Activated naive CD4-positive, alpha-beta T cell treated with anti-CD3 and anti-CD28 coated beads, Interleukin-2, amount 50 U/mL, for 16 hours (primary cell): ENCODE results near the gene EPHX1.

Experiments
- DNase-seq: peaks from one replicate; pipeline ENCODE4 v3.0.0-alpha.2; 2020

The EPHX1 gene

DNA sequence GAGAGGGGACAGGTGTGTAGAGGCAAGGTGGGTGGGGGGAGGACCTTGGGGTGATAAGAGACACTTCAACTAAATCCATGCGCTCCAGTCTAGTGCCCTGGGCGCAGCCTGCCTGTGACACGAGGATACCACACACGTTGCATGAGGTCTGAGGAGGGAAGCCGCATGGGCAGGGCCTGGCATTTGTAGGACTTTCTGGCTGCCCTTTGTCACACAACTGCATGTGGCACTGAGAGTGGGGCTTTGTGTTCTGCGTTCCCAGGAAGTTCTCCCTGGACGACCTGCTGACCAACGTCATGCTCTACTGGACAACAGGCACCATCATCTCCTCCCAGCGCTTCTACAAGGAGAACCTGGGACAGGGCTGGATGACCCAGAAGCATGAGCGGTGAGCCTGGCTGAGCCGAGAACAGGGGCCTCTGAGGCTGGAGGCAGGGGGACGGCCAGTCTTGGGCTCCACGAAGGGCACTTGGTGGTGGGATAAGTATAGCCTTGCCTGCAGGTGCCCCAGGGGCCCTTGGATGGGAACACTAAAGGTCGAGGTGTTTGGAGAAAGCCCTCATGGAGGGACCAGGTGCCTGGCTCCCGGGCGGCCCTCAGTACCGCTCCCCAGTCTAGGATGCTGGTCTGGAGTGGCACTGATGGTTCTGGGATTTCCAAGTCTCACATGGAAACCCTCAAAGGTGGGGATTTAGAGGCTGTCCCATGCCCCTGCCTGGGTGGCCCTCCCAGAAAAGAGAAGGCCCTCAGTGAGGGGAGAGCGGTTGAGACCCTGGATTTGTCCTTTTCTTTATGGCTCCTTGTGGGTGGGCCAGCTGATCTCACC, 34.5 kb downstream of the EPHX1 start:
- DNase-seq, result no peak

GRCh38 chr1:225845097-225845496, 35.2 kb downstream of the EPHX1 start:
- no peak for DNase-seq

GRCh38 chr1:225845571-225846259, 35.8 kb downstream of the EPHX1 start:
- DNase-seq, result peak; percentile 44

GRCh38 chr1:225846331-225847310, 36.7 kb downstream of the EPHX1 start:
- no peak for DNase-seq

GRCh38 chr1:225847610-225848009, 37.7 kb downstream of the EPHX1 start:
- DNase-seq, result no peak

- DNase-seq, result no peak
Observed at GRCh38 chr1:225848030-225848955, 38.4 kb downstream of the EPHX1 start.

- no peak for DNase-seq
Observed at GRCh38 chr1:225849925-225850324, 40.0 kb downstream of the EPHX1 start.

GRCh38 chr1:225850370-225850769, 40.4 kb downstream of the EPHX1 start:
- DNase-seq, result no peak

DNA sequence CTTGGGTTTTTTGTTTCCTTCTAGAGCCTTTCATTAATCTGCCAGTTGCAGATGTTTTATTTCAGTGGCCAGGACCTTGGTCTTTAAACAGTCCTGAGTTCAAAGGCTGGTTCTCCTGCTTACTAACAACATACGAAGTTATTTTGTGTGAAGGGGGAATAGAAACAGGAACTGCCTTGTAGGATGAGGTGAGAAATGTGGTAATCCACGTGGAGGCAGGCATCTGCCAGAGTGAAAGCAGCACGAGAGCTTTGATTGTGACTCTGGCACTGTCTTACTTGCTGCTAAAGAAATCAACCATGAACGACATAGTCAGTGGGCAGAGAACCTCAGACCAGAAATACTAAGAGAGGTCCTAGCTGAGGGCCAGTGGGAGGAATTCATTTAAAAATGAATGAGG, 41.9 kb downstream of the EPHX1 start:
- DNase-seq, result no peak

DNA sequence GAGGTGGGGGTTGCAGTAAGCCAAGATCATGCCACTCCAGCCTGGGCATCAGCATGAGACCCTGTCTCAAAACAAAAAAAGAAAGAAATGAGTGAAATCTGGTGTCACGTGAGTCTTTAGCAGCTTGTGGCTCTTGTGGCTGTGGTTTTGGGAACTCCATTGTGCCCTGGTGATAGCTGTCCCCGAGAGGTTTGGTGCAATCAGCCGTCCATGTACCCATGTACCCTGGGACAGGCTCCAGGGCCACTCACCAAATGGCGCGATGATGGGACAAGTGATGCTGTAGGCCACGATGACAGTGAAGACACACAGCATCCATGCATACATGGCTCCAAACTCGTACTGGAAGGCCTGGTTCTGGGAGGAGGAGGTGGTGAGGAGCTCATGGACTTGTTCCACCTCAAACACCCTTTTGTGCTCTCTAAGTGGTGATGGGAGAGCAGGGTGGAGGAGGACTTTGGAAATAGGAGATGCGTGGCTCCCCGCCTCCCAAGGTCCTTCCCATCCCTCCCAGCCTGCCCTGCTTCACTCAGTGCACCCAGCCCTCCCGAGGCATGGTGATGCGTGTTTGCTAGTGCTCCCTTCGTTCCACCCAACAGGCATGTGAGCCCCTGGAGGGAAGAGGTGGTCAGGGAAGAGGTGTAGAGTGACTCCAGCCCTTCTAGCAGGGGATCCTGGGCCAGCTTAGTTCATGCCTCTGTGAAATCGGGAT, 42.6 kb downstream of the EPHX1 start:
- DNase-seq, result no peak

DNA sequence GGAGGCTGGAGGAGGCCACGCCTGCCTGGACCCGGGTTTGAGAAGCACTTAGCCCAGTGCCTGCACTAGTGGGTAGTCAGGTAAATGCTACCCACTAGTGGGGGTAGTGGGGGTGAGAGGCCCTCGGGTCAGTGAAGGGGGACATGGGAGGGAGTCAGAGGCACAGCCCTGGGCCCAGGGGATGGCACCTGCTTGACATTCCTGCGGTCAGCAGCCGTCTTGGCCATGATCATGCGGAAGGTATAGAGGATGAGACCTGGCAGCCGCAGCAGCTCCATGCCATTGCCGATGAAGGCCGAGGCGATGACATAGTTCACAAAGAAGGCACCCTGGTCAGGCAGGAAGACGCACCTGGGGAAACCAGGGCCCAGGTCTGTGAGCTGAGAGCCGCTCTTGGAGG, 43.5 kb downstream of the EPHX1 start:
- DNase-seq, result no peak

- no peak for DNase-seq
Observed at GRCh38 chr1:225855503-225856300, 45.8 kb downstream of the EPHX1 start.

- no peak for DNase-seq
Observed at GRCh38 chr1:225857256-225857655, 47.3 kb downstream of the EPHX1 start.

DNA sequence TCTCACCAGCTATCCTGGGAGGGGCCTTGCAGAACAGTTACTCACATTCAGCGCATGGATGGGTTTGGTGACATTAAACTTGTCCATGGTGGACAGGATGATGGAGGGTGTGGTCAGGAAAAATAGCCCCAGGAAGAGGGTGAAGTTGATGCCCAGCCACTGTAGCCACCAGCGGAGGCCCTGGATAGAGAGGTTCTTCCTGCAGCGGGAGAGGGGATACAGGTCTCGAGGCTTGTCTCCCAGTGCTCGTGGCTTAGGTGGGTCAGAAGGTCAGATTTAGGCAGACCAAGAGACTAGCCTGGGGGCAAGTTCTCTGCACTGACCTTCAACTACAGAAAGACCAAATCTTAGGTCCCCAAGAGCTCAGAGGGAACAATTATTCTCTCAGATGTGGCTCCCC, 49.2 kb downstream of the EPHX1 start:
- DNase-seq, result no peak

DNA sequence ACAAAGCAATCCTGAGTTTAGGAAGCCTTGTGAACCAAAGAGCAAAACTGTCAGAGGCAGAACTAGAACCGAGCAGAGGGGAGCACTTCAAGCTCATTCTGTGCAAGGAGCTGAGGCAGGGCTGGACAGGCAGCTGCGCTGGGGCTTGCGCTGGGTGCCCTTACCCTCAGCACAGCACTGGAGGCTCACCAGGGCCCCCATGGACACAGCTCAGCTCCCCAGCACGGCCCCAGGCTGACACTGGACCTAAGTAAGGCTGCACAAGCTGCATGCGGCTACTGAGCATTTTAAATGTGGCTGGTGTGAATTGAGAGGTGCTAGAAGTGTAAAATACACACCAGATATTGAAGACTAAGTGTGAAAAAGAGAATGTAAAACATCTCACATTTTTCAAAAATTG, 50.2 kb downstream of the EPHX1 start:
- DNase-seq, result no peak

DNA sequence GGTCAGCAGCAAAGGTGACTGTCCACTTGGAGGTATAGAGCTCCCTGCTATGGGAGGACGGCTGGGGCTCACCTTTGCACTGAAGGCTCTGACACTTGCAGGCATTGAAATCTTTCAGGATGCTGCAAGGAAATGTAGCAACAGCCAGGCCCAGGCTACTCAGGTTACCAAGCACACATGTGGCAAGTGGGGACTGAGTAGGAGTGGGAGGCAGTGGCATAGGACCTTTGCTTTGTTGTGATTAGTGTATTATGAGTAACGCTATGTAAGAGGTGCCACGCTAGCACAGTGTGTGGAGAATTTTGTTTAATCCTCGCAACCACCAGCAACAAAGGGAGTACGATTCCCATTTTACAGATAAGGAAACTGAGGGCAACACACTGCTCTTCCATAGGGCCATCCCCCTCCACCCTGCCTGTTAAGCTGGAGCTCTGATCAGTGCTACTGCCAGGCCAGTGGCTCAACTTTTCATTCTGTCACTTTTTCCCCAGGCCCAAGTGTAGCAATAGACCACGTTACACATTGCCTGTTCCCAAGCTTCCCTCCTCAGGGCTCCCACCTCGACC, 51.0 kb downstream of the EPHX1 start:
- no peak for DNase-seq

DNA sequence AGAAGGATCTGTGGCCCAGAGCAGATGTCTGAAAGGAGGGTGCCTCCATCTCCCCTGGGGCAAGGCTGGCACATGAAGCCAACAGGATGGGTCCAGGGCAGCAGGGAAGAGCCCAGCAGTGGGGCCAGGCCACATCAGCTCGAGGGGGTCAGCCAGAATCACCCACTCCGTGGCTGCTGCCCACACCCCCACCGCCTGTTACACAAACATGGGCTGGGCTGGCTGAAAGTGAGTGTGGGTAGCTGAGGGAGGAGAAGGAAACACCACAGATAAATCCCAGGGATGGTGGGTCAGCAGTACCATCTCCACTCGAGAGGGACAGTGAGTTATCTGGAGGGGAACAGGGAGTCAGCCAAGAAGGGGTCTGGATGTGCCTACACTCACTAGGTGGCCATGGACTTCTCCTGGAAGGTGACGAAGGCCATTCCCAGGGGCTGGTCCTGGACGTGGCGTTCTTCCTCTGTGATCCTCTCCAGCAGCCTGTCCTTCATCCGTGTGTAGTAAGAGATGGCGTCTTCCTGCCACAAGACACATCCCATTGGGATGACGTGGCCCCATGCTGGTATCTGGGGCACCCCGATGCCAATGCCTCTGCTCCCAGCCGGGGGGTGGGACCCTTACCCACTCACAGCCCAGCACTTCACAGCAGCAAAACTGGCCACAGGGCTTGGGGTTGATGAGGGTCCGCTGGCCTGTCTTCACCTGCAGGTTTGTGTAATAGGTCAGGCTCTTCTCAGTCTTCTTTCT, 52.1 kb downstream of the EPHX1 start:
- DNase-seq, result no peak

GRCh38 chr1:225862581-225862950, 52.6 kb downstream of the EPHX1 start:
- no peak for DNase-seq

- no peak for DNase-seq
Observed at GRCh38 chr1:225863167-225863566, 53.2 kb downstream of the EPHX1 start.

GRCh38 chr1:225865514-225865913, 55.6 kb downstream of the EPHX1 start:
- DNase-seq, result no peak
